IPS-18a (cell line): ENCODE results near the gene HOMEZ.
A peak's percentile ranks its signal among the peaks of the same experiment; 100 is the strongest.
"Not testable (repeated sequence)": the region's sequence is repeated elsewhere in the genome, so short reads cannot be mapped to it uniquely, and the experiment has no call there.

Experiments
- H3K27ac ChIP-seq: one replicate; pipeline ENCODE4 v1.5.1; 2013; ENCODE audit warnings: low read length
- H3K27me3 ChIP-seq: one replicate; pipeline ENCODE4 v1.6.1; 2013; ENCODE audit warnings: mild to moderate bottlenecking, low read length; ENCODE audit not compliant: control insufficient read depth, insufficient read depth
- H3K36me3 ChIP-seq: one replicate; pipeline ENCODE4 v1.6.1; 2013; ENCODE audit warnings: low read depth, low read length; ENCODE audit not compliant: control insufficient read depth
- H3K4me1 ChIP-seq: one replicate; pipeline ENCODE4 v1.6.1; 2013; ENCODE audit warnings: low read depth, low read length; ENCODE audit not compliant: control insufficient read depth
- H3K4me3 ChIP-seq: one replicate; pipeline ENCODE4 v1.5.1; 2013; ENCODE audit warnings: low read length
- H3K9ac ChIP-seq: one replicate; pipeline ENCODE4 v1.6.1; 2013; ENCODE audit warnings: mild to moderate bottlenecking, low read length, moderate library complexity
- H3K9me3 ChIP-seq: one replicate; pipeline ENCODE4 v1.6.1; 2013; ENCODE audit warnings: low read depth, low read length; ENCODE audit not compliant: control insufficient read depth

Gene HOMEZ

GRCh38 chr14:23294734-23295561 lies 9.0 kb upstream of the HOMEZ start:
- H3K27ac ChIP-seq = no peak overlapping the region
- H3K9ac ChIP-seq = no peak overlapping the region
- H3K9me3 ChIP-seq = no peaks in the 10 kb centered on the region
- no peaks in the 10 kb centered on the region for H3K4me1 ChIP-seq
- no peak overlapping the region for H3K4me3 ChIP-seq
- peaks cover 98% of the 10 kb centered on the region for H3K27me3 ChIP-seq
- no peaks in the 10 kb centered on the region for H3K36me3 ChIP-seq

- Histone ChIP-seq H3K4me1 (peaks cover 5% of the 10 kb centered on the region), H3K27me3 (peaks cover 44% of the 10 kb centered on the region), H3K9ac (peak overlapping the region; percentile 51), H3K27ac (no peak overlapping the region), H3K4me3 (peak overlapping the region; percentile 93), H3K36me3 (no peaks in the 10 kb centered on the region), H3K9me3 (no peaks in the 10 kb centered on the region)
Observed at GRCh38 chr14:23286902-23287479, 1.1 kb upstream of the HOMEZ start.

- Histone ChIP-seq H3K4me3 (peak overlapping the region; percentile 93), H3K27me3 (peaks cover 30% of the 10 kb centered on the region), H3K4me1 (peaks cover 8% of the 10 kb centered on the region), H3K27ac (peak overlapping the region; percentile 67), H3K9ac (peak overlapping the region; percentile 78), H3K36me3 (no peaks in the 10 kb centered on the region), H3K9me3 (no peaks in the 10 kb centered on the region)
Observed at GRCh38 chr14:23285530-23286019, 357 bp downstream of the HOMEZ start.

DNA sequence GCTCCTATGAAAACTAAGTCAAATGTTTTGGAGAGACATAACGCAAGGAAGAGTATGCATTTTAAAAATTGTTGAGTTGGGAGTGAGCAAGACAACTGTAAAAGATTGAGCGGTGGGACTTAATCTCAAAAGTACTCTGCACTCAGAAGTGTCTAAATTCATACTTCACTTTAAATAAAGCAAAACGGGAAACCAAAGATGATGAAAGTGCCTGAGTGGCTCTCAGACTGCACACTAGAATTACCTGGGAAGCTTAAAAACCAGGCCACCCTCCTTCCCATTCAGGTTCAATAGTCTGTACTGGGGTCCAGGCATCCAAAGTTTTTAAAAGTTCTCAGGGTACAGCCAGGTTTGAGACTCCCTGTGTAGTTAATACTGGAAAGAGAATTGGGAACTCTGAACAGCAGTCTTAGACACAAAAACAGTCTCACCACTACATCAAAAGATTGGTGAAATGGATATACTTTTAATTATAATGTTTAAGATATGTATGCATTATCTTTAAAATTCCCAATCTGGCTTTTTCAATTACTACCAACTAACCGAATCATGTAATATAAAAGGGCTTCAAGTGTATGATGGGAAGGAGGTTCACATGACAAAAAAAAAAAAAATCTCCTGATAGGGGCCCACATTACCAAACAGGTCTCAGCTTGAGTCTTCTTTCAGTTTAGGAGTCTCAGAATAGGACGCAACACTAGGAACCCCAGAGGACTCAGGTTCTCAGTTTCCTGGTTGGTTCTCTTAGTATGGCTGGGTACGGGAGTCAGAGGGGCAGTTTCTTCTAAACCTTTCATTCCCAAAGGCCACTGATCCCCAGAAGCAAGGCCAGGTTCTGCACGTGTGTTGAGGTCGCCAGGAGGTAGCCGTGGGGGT lies 1.0 kb downstream of the HOMEZ start:
- Histone ChIP-seq H3K9me3 (no peaks in the 10 kb centered on the region), H3K4me1 (peaks cover 14% of the 10 kb centered on the region), H3K9ac (peak overlapping the region; percentile 78), H3K4me3 (peak overlapping the region; percentile 93), H3K27ac (no peak overlapping the region), H3K27me3 (peaks cover 23% of the 10 kb centered on the region), H3K36me3 (no peaks in the 10 kb centered on the region)

- no peak overlapping the region for H3K27ac ChIP-seq
- H3K9ac ChIP-seq = no peak overlapping the region
- H3K36me3 ChIP-seq = no peaks in the 10 kb centered on the region
- peaks cover 11% of the 10 kb centered on the region for H3K27me3 ChIP-seq
- no peaks in the 10 kb centered on the region for H3K9me3 ChIP-seq
- H3K4me1 ChIP-seq = peaks cover 19% of the 10 kb centered on the region
- no peak overlapping the region for H3K4me3 ChIP-seq
Observed at GRCh38 chr14:23281247-23281646, 4.7 kb downstream of the HOMEZ start.

DNA sequence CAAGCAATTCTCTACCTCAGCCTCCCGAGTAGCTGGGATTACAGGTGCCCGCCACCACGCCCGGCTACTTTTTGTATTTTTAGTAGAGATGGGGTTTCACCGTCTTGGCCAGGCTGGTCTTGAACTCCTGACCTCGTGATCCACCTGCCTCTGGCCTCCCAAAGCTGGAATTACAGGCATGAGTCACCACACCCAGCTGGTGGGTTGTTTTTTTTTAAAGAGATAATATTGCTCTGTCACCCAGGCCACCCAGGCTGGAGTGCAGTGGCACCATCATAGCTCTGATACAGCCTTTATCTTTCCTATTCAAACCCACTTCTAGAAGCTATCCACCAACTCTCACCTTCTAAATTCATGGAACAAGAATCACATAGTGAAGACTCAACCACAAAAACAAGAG lies 8.0 kb downstream of the HOMEZ start:
- H3K4me3 ChIP-seq, H3K9ac ChIP-seq, H3K9me3 ChIP-seq, H3K27ac ChIP-seq, H3K36me3 ChIP-seq: not testable (repeated sequence)
- Histone ChIP-seq H3K4me1 (peaks cover 14% of the 10 kb centered on the region), H3K27me3 (peaks cover 11% of the 10 kb centered on the region)

- H3K27me3 ChIP-seq = peaks cover 16% of the 10 kb centered on the region
- H3K36me3 ChIP-seq = no peaks in the 10 kb centered on the region
- peaks cover 14% of the 10 kb centered on the region for H3K4me1 ChIP-seq
- no peaks in the 10 kb centered on the region for H3K9me3 ChIP-seq
- H3K27ac ChIP-seq = no peak overlapping the region
- H3K4me3 ChIP-seq = no peak overlapping the region
- H3K9ac ChIP-seq = no peak overlapping the region
Observed at GRCh38 chr14:23277189-23277588, 8.7 kb downstream of the HOMEZ start.

DNA sequence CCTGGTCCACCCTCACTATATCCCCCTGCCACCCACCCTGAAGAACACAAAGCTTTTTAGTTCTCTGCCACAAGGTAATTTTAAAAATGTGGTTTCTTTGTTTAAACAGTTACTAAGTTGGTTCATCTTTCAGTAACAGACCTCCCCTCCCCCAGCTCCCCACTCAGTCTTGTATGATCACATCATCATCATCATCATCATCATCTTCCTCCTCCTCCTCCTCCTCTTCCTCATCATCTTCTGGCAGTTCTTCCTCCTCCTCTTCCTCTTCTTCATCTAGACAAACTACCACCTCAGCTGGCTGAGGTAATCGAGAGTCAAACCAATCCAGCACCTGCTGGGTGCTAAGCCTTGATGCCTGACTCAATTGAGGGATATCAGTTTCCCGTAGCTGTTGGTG lies 10.5 kb downstream of the HOMEZ start:
- H3K27me3 ChIP-seq = peaks cover 21% of the 10 kb centered on the region
- peaks cover 9% of the 10 kb centered on the region for H3K4me1 ChIP-seq
- H3K27ac ChIP-seq = no peak overlapping the region
- no peak overlapping the region for H3K4me3 ChIP-seq
- H3K9ac ChIP-seq = no peak overlapping the region
- H3K36me3 ChIP-seq = no peaks in the 10 kb centered on the region
- H3K9me3 ChIP-seq = no peaks in the 10 kb centered on the region

DNA sequence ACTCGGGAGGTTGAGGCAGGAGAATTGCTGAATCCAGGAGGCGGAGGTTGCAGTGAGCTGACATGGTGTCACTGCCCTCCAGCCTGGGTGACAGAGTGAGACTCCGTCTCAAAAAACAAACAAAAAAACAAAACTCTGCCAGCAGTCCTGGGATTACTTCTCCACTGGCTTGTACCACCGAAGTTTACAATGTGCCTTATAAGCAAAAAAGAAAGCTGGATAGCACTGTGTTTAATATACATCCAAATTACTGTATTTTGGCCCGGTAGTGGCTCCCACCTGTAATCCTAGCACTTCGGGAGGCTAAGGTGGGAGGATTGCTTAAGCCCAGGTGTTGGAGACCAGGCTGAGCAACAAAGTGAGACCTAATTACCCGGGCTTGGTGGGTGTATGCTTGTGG lies 16.7 kb downstream of the HOMEZ start:
- Histone ChIP-seq H3K27ac (no peak overlapping the region), H3K27me3 (peaks cover 26% of the 10 kb centered on the region), H3K9ac (no peak overlapping the region), H3K4me3 (no peak overlapping the region), H3K36me3 (no peaks in the 10 kb centered on the region), H3K4me1 (no peaks in the 10 kb centered on the region), H3K9me3 (no peaks in the 10 kb centered on the region)

GRCh38 chr14:23260849-23261248 lies 25.1 kb downstream of the HOMEZ start:
- not testable (repeated sequence) for H3K9ac ChIP-seq, H3K27me3 ChIP-seq, H3K4me1 ChIP-seq, H3K36me3 ChIP-seq, H3K4me3 ChIP-seq, H3K9me3 ChIP-seq, H3K27ac ChIP-seq

GRCh38 chr14:23259426-23259825 lies 26.5 kb downstream of the HOMEZ start:
- no peaks in the 10 kb centered on the region for H3K27me3 ChIP-seq
- no peaks in the 10 kb centered on the region for H3K36me3 ChIP-seq
- no peaks in the 10 kb centered on the region for H3K4me1 ChIP-seq
- H3K9ac ChIP-seq = no peak overlapping the region
- H3K4me3 ChIP-seq = no peak overlapping the region
- no peak overlapping the region for H3K27ac ChIP-seq
- H3K9me3 ChIP-seq = no peaks in the 10 kb centered on the region
